ENCODE results near the gene ABCG1.

DNA sequence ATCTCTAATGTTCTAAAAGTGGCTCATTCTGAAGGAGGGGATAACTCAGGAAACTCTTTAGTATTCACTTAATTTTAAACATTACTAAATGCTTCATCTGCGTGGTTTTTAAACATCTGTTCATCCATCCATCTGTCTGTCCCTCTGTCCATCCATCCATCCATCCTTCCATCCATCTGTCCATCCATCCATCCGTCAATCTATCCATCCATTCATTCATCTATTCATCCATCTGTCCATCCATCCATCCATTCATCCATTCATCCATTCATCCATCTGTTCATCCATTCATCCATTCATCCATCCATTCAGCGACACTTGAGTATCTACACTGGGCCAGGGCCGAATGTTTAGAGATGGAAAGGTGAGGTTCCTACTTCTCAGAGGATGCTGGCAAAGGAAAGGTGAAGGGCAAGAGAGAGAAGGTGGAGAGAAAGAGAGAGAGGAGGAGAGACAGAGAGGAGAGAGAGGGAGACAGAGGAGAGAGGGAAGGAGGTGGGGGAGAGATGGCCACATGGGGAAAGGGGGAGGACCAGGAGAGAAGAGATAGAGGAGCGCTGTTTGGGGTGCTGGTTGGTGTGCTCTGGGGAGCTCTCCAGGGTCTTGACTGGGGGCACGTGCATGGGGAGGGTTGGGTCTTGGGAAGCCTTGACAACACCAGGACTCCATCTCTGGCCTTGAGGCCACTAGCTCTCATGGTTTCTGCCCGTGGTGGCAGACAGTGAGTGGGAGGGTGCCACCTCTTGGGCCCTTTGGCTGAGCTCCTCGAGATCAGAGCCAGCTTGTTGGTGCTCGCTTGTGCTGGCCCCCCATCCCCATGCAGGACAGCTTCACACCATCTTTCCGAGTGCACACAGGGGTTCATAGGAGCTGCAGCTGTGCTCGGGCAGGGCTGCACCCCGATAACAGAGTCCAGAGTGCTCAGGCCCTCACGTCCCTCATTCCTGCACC is 45.6 kb downstream of the ABCG1 start:
- TF ChIP-seq EP300 (conservative IDR thresholded peaks at IDR 0.05; ENCODE audit: poor library complexity, severe bottlenecking) (no peak), POLR2AphosphoS5 (IDR thresholded peaks at IDR 0.05) (no peak), TAF1 (IDR thresholded peaks at IDR 0.05; ENCODE audit: low read depth) (no peak), EZH2 (IDR thresholded peaks at IDR 0.05; ENCODE audit: borderline replicate concordance, insufficient read depth, low read length, poor library complexity, severe bottlenecking) (no peak), RAD21 (conservative IDR thresholded peaks at IDR 0.05) (no peak)
- TF ChIP-seq, protein P1, sequence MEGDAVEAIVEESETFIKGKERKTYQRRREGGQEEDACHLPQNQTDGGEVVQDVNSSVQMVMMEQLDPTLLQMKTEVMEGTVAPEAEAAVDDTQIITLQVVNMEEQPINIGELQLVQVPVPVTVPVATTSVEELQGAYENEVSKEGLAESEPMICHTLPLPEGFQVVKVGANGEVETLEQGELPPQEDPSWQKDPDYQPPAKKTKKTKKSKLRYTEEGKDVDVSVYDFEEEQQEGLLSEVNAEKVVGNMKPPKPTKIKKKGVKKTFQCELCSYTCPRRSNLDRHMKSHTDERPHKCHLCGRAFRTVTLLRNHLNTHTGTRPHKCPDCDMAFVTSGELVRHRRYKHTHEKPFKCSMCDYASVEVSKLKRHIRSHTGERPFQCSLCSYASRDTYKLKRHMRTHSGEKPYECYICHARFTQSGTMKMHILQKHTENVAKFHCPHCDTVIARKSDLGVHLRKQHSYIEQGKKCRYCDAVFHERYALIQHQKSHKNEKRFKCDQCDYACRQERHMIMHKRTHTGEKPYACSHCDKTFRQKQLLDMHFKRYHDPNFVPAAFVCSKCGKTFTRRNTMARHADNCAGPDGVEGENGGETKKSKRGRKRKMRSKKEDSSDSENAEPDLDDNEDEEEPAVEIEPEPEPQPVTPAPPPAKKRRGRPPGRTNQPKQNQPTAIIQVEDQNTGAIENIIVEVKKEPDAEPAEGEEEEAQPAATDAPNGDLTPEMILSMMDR (IDR thresholded peaks at IDR 0.05; ENCODE audit: poor library complexity, severe bottlenecking): no peak
